ENCODE data around the gene IL15RA.

DNA sequence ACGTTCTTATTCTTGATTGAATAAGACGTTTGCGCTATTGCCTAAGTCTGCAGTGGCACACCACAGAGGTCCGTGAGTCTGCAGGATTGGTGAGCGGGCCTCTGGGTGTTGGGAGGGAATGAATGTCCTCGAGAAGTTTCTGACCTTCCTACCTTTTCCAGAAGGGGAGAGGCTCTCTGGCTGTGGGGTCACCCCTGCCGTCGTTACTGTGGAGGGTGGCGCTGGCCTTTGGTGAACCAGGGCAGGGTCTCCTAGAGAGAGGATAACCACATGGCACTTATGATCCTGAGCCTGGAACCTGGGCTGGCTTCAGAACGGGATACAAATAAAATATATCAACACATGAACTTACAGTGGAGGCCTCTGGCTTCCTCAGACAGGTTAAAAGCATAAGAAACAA, 13.8 kb downstream of the IL15RA start:
- TF ChIP-seq CTCF (IDR thresholded peaks at IDR 0.05) (no peak), POLR2A (IDR thresholded peaks at IDR 0.05) (no peak)
